GM06990 (cell line): ENCODE results near the gene STRBP.

Experiments
- DNase-seq: peaks from one replicate; pipeline ENCODE4 v3.0.0-alpha.2; 2011; ENCODE audit not compliant: insufficient read length; ENCODE audit errors: extremely low read depth
- H3K27me3 ChIP-seq: replicated peaks from 2 replicates; pipeline ENCODE4 v1.6.0; 2011; ENCODE audit warnings: low read length; ENCODE audit not compliant: control insufficient read depth, insufficient read depth
- H3K36me3 ChIP-seq: 2 replicates; pipeline ENCODE4 v1.5.1; 2011; ENCODE audit warnings: low read length; ENCODE audit not compliant: control insufficient read depth, insufficient read depth
- H3K4me3 ChIP-seq: replicated peaks from 2 replicates; pipeline ENCODE4 v1.5.1; 2011; ENCODE audit warnings: low read depth, mild to moderate bottlenecking, control low read depth, low read length
- TF ChIP-seq, protein P1 (sequence below): IDR thresholded peaks from 2 replicates; pipeline ENCODE4 v1.5.1; 2011; ENCODE audit warnings: low read length, control low read depth, mild to moderate bottlenecking, inconsistent platforms; ENCODE audit not compliant: insufficient read depth, poor library complexity, severe bottlenecking

STRBP gene

DNA sequence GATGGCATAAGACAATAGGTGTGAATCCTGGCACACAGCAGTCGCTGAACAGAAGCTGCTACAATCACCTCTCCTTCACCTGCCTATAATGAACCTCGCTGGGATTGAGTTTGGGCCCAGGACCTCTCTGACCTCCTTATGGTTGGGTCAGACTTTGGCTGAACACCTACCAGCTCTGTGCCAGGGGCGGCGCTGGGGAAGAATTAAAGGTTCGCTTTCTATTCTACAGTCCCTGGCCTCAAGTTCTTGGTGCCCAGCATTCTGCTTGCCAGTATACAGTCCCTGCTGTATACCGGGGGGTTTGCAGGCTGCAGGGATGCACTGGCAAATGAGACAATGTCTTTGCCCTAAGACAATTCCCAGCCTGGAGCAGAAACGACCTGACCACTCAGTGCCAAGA is 895 bp upstream of the STRBP start:
- TF ChIP-seq, protein P1, sequence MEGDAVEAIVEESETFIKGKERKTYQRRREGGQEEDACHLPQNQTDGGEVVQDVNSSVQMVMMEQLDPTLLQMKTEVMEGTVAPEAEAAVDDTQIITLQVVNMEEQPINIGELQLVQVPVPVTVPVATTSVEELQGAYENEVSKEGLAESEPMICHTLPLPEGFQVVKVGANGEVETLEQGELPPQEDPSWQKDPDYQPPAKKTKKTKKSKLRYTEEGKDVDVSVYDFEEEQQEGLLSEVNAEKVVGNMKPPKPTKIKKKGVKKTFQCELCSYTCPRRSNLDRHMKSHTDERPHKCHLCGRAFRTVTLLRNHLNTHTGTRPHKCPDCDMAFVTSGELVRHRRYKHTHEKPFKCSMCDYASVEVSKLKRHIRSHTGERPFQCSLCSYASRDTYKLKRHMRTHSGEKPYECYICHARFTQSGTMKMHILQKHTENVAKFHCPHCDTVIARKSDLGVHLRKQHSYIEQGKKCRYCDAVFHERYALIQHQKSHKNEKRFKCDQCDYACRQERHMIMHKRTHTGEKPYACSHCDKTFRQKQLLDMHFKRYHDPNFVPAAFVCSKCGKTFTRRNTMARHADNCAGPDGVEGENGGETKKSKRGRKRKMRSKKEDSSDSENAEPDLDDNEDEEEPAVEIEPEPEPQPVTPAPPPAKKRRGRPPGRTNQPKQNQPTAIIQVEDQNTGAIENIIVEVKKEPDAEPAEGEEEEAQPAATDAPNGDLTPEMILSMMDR: no peak
- DNase-seq: no peak
- Histone ChIP-seq H3K36me3 (no peaks in the 10 kb centered on the region), H3K27me3 (no peaks in the 10 kb centered on the region), H3K4me3 (peak overlapping the region; percentile 66)

GRCh38 chr9:123268199-123268464 is 254 bp downstream of the STRBP start:
- no peaks in the 10 kb centered on the region for H3K36me3 ChIP-seq
- TF ChIP-seq, protein P1: no peak
- no peak for DNase-seq
- no peaks in the 10 kb centered on the region for H3K27me3 ChIP-seq
- peak overlapping the region; percentile 88 for H3K4me3 ChIP-seq

- DNase-seq: peak; percentile 31
- no peaks in the 10 kb centered on the region for H3K27me3 ChIP-seq
- H3K4me3 ChIP-seq: peak overlapping the region; percentile 88
- H3K36me3 ChIP-seq: no peaks in the 10 kb centered on the region
- TF ChIP-seq, protein P1: no peak
Measured at GRCh38 chr9:123267481-123268198, 746 bp downstream of the STRBP start.

- TF ChIP-seq, protein P1: no peak
- DNase-seq: no peak
- peak overlapping the region; percentile 88 for H3K4me3 ChIP-seq
Measured at GRCh38 chr9:123266655-123267399, 1.6 kb downstream of the STRBP start.

DNA sequence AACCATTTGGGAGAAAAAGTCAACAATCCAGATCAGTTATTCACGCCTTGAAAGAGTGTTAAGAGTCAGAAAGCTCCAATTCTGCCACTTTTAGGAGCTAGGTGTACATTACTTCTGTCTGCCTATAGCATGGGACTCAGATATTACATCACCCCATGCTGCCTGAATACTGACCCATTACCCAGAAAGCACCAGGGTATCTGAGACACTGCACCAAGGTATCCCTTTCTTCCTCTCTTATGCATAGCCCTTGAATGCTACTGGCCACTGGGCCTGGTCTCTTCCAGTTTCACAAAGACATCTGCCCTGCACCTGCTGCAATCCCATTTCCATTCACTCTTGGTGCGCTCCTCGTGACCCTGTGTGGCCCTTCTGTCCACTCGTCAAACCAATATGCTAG is 2.6 kb downstream of the STRBP start:
- TF ChIP-seq, protein P1: no peak
- no peaks in the 10 kb centered on the region for H3K27me3 ChIP-seq
- H3K4me3 ChIP-seq: no peak overlapping the region; the same call in 1 of the 2 replicates
- DNase-seq: no peak
- H3K36me3 ChIP-seq: no peaks in the 10 kb centered on the region

More at GRCh38 chr9:123266655-123267399, 1.6 kb downstream of the STRBP start:
- no peaks in the 10 kb centered on the region for H3K27me3 ChIP-seq
- no peaks in the 10 kb centered on the region for H3K36me3 ChIP-seq
